Posterior cingulate gyrus (tissue), 11 donors: Measurements from ENCODE around the gene EXTL2.
"Not testable (repeated sequence)": the region's sequence is repeated elsewhere in the genome, so short reads cannot be mapped to it uniquely, and the experiment has no call there.

ENCODE experiments used
- DNase-seq, 10 donors: peaks; one replicate each; pipeline versions ENCODE4 v3.0.0 to v3.0.0-alpha.2; 2020 to 2021; ENCODE audit warnings: mixed read lengths in 3 of 10
- intact Hi-C: fragments of 100-400 bp; cut with DNase I; formaldehyde crosslinking; loops from one replicate; pipeline ENCODE4 v1.15.1; 2023

Gene EXTL2

GRCh38 chr1:100862591-100862990 is 32.1 kb downstream of the EXTL2 start:
- intact Hi-C loops: no loop called here
- DNase-seq: no peak

DNA sequence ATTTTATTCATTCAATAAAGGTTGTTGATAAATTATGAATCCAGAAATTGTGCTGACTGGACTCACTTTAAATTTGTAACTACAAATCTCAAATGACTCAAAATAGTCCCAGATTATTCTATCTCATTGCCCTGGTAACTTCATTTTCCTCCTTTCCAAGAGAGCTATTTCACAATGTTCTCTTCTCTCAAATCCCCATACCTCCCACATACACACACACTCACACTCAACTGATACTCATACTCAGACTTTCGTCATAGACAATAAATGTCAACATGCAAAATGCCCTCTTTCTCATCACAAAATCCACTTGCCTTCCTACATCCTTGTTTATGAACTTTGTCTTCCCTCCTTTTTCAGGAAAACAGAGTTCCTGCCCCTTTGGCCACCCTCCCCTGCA is 33.3 kb downstream of the EXTL2 start:
- intact Hi-C loops: no loop called here
- DNase-seq: no peak

GRCh38 chr1:100860397-100860991 is 34.1 kb downstream of the EXTL2 start:
- DNase-seq: no peak
- intact Hi-C loops: no loop called here

DNA sequence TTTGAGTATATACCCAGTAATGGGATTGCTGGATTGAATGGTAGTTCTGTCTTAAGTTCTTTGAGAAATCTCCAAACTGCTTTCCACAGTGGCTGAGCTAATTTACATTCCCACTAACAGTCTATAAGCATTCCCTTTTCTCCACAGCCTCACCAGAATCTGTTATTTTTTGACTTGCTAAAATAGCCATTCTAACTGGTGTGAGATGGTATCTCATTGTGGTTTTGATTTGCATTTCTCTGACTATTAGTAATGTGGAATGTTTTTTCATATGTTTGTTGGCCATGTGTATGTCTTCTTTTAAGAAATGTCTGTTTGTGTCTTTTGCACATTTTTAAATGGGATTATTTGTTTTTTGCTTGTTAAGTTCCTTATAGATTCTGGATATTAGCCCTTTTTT is 39.5 kb downstream of the EXTL2 start:
- intact Hi-C loops, DNase-seq: not testable (repeated sequence)

DNA sequence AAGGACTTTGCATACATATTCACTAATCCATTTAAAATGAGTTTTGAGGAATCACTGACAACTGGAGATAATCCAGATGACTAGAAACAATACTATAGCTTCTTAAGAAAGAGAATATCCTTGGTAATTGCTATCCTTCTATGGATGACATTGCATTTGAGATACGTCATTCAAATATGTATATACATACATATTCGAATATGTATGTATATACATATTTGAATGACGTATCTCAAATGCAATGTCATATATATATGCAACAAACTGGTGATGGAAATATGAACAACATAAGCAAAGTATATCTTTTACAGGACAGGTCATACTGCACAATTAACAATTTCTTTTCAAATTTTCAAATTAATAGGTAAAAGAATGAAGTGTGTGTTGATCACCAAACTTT is 41.7 kb downstream of the EXTL2 start:
- intact Hi-C loops: no loop called here
- no peak for DNase-seq

GRCh38 chr1:100851726-100852125 is 42.9 kb downstream of the EXTL2 start:
- no peak for DNase-seq
- intact Hi-C loops: no loop called here

DNA sequence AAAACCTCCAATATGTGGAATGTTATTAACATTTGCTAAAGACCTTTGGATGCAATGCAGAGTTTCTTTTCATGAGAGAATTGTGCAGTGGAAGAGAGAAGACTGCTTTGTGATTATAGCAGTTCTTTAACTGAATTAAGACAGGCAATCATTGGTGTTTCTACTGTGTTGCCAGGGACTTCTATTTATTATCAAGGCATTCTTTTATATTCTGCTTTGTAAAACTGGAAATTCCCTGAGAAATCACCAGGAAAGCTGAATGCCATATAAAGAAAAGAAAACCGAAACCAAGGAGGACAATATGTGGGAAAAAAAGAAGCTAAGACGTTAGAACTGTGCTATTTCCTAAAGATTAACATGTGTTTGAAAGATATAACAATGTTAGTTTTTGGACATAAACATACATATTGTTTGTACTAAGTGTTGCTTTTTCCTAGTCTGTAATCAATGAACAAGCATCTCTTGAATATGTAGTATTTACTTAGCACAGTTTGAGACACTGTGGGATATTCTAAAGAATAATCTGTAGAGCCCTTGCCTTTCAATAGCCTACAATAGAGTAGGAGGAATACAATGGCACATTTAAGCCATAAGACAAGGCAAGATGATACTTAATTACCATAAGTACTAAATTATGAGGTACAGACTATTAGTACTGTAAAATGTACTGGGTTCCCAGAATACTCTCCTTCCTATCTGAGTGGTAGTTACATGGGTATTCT is 47.1 kb downstream of the EXTL2 start:
- no peak for DNase-seq
- intact Hi-C loops: no loop called here

GRCh38 chr1:100843160-100843559 is 51.5 kb downstream of the EXTL2 start:
- DNase-seq, intact Hi-C loops: not testable (repeated sequence)

DNA sequence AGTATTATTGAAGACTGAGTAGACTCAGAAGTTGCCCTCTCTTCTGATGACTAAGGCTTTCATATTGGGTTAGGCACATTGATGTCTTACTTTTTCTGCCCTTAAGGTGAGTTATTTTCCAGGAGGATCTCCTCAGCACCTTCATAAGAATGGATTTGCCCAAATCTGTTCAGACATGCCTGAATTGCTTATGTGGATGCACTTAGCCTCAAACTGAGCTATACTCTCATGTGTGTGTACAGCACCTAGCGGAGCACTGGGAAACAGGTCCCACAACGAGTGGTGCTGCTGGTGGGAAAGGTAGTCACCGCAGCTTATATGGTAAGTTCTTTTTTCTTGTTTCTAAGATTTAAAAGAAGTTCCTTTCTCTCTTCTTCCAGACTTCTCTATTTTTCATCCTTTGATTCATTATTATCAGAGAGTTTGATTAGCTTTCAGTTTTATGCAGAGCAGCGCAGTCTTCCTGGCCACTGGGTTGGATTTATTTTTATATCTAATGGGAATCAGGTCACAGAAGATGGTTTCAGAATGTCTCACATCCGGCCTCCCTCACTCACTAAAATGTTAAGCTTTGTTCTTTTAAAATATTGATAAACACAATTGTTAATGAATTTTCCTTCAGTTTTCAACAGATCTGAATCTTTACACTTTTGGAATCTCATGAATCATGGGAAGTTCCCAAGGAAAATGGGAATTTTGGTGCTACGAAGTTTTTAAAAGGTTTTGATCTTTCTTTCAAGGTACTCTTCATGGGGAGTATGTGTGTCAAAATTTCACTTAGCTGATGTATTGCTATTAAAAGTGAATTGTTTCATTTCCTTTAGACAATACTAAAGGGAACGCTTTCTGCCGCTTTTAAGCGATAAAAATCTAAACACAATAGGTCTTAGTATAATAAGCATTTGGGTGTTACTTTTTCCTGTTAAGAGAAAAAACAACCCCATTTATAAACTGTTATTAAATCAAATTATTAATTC is 58.5 kb downstream of the EXTL2 start:
- DNase-seq: no peak
- intact Hi-C loops: no loop called here

GRCh38 chr1:100834777-100835660 is 59.6 kb downstream of the EXTL2 start:
- DNase-seq: peak in 7 of 10 donors; percentile 11 to 87 (median 23)
- intact Hi-C loops: no loop called here

DNA sequence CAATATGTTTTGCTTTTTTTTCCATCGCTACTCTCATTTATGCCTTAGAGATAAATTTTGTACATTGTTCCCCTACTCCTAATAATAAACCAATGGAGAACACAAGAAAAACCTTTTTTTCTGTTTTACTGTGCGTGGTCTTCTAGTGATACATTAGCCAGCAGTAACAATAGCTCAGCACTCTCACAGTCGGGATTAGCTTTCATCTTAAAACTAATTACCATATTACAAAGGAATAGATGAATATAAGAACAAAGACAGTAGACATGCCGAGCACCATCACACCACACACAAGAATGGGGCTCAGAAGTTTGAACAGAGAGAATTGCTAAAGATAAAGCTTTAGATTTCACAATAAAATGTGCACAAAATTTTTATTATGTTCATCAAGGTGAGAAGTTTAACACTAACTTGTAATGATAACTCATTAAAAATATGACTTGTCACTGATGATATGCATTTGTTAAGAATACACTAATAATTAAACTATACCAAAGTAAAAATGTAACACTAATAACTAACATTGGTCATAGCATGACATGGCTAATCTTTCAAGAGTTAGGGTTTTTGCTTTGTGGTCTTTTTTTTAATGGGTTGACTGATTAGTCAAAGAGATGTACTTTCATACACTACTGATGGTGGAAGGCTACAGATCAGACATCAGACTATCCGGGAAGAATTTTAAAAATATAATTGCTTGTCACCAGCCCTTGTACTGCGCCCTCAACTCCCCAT is 61.8 kb downstream of the EXTL2 start:
- no peak for DNase-seq
- intact Hi-C loops: no loop called here

DNA sequence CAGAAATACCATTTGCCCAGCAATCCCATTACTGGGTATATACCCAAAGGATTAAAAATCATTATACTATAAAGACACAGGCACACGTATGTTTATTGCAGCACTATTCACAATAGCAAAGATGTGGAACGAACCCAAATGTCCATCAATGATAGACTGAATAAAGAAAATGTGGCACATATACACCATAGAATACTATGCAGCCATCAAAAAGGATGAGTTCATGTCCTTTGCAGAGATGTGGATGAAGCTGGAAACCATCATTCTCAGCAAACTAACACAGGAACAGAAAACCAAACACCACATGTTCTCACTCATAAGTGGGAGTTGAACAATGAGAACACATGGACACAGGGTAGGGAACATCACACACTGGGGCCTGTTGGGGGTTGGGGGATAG is 69.0 kb downstream of the EXTL2 start:
- DNase-seq, intact Hi-C loops: not testable (repeated sequence)
